MCF 10A (cell line): ENCODE data around the gene LRRC32. TPM values are rescaled to one million over a fixed set of nuclear protein-coding genes. Genes with fewer than 3 reads are reported as not detected.

Experiments
- BruUV-seq: library from RNA; stranded (reverse); fragments of 400-500 nt; replicated peaks from 2 replicates; lab custom pipeline; 2021; lab: Mats Ljungman, UMichigan
- CTCF ChIA-PET: fragments of 300-600 bp; sonication (Branson Sonifier 250); formaldehyde crosslinking; extraction: SDS; loops from one replicate; lab custom pipeline; 2021; ENCODE audit warnings: antibody characterized with exemption, inconsistent platforms; lab: Yijun Ruan, JAX
- POLR2A ChIA-PET: fragments of 300-600, 350-650 bp; sonication (Branson Sonifier 250); formaldehyde crosslinking; extraction: SDS; loops from one replicate; lab custom pipeline; 2020; ENCODE audit warnings: antibody characterized with exemption, inconsistent platforms; lab: Yijun Ruan, JAX
- DNase-seq: peaks from one replicate; pipeline ENCODE4 v3.0.0-alpha.2; 2018; ENCODE audit not compliant: unreplicated experiment
- H3K27ac Mint-ChIP-seq: one replicate; pipeline ENCODE4 v1.8.0; 2022; ENCODE audit warnings: mild to moderate bottlenecking, low read depth, mixed read lengths; ENCODE audit not compliant: unreplicated experiment
- H3K27me3 Mint-ChIP-seq: one replicate; pipeline ENCODE4 v1.8.0; 2022; ENCODE audit warnings: mixed read lengths; ENCODE audit not compliant: insufficient read depth, unreplicated experiment
- H3K36me3 Mint-ChIP-seq: one replicate; pipeline ENCODE4 v1.8.0; 2022; ENCODE audit warnings: mild to moderate bottlenecking, moderate library complexity, mixed read lengths; ENCODE audit not compliant: insufficient read depth, unreplicated experiment
- H3K4me1 Mint-ChIP-seq: one replicate; pipeline ENCODE4 v1.8.0; 2022; ENCODE audit warnings: mixed read lengths; ENCODE audit not compliant: insufficient read depth, unreplicated experiment
- H3K4me3 Mint-ChIP-seq: one replicate; pipeline ENCODE4 v1.8.0; 2022; ENCODE audit warnings: mild to moderate bottlenecking, moderate library complexity, mixed read lengths; ENCODE audit not compliant: unreplicated experiment
- H3K9me3 Mint-ChIP-seq: one replicate; pipeline ENCODE4 v1.8.0; 2022; ENCODE audit warnings: mixed read lengths; ENCODE audit not compliant: unreplicated experiment
- intact Hi-C: fragments of 100-400 bp; cut with micrococcal nuclease; formaldehyde crosslinking; loops from 2 replicates; pipeline ENCODE4 v1.14.1; 2022
- total RNA-seq: library from RNA; stranded (reverse); gene quantifications from 2 replicates; pipeline ENCODE4 v1.2.3, GENCODE V29; 2022
- TF ChIP-seq, protein P1 (sequence below): fragments of 200-600 bp; IDR thresholded peaks from one replicate; pipeline ENCODE4 v1.8.0; 2022; ENCODE audit warnings: antibody characterized with exemption, mild to moderate bottlenecking; ENCODE audit not compliant: unreplicated experiment

Gene LRRC32
- total RNA-seq, 1 experiment from 2014 or later = not detected

DNA sequence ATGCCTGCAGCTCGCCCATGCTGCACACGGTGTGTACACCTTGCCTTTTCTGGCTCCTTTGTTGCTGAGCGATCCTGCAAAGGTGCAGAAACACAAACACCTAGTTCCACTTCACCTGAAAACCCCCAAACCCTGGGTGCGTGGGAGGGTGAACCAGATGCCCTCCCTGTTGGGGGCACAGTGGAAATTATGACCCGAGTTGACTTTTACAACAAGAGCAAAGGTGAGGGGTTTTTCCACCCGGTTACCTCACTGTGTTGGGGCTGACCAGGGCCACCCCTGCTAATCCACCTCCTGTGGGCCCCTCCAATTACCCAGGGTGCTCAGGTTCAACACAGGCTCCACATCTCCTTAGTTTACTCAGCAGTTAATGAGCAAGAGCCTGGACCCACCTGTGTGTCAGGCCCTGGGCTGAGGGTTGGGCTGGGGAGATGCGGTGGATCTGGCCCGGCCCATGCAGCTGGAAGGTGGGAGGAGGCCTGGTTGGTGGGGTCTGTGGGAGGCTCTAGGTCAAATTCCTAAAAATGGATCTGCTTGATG, 42.1 kb downstream of the LRRC32 start:
- BruUV-seq = no TSS peak
- Mint-ChIP-seq H3K27ac (no peak overlapping the region), H3K4me3 (no peak overlapping the region), H3K27me3 (no peaks in the 10 kb centered on the region), H3K9me3 (peaks cover 9% of the 10 kb centered on the region), H3K4me1 (peaks cover 2% of the 10 kb centered on the region), H3K36me3 (no peaks in the 10 kb centered on the region)
- TF ChIP-seq, protein P1, sequence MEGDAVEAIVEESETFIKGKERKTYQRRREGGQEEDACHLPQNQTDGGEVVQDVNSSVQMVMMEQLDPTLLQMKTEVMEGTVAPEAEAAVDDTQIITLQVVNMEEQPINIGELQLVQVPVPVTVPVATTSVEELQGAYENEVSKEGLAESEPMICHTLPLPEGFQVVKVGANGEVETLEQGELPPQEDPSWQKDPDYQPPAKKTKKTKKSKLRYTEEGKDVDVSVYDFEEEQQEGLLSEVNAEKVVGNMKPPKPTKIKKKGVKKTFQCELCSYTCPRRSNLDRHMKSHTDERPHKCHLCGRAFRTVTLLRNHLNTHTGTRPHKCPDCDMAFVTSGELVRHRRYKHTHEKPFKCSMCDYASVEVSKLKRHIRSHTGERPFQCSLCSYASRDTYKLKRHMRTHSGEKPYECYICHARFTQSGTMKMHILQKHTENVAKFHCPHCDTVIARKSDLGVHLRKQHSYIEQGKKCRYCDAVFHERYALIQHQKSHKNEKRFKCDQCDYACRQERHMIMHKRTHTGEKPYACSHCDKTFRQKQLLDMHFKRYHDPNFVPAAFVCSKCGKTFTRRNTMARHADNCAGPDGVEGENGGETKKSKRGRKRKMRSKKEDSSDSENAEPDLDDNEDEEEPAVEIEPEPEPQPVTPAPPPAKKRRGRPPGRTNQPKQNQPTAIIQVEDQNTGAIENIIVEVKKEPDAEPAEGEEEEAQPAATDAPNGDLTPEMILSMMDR = no peak
- ChIA-PET POLR2A (no interaction called here), CTCF (interaction anchor here (0.6 kb wide), 1 partner anchor 109 kb away, joined by 3 read pairs; no protein-coding TSS in a partner anchor)
- no peak for DNase-seq
- intact Hi-C loops = no loop called here

DNA sequence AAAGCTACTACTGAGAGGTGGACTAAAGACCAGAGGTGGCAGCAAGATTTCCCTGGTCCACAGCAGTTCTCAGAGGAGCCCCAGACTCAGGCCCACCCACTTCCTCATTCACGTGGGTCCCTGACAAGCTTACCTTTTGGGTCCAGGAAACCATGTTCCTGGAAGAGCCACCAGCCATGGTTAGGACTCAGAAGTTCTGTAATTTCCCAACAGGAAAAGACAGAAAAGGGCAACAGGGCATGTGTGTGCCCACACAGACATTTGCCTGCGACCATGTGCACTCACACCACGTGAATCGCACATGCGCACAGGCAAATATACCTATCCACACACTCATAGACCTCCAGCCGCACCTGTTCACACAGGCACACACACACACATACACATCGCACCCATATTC, 42.9 kb downstream of the LRRC32 start:
- intact Hi-C loops = no loop called here
- Mint-ChIP-seq H3K4me1 (peaks cover 10% of the 10 kb centered on the region), H3K36me3 (no peaks in the 10 kb centered on the region)

DNA sequence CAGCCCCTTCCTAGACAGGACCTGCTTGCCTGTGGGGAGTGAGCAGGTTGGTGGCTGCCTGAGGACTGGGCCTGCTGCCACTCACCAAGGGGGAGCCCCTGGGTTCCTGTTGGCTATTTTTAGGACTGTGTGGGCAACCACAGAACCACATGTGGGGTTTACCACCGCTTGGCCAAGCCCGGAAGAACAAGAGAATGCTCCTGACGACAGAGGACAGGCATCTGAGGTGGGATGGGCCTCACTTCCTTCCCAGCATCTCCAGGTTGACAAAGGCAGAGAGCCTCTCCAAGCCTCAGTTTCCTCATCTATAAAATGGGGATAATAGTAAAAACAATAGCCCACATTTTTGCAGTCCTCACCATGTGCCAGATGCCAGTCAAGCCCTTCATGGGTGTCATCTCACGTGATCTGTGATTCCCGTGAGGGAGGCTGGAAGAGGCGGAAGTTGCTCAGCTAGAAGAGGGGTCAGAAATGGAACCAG, 43.6 kb downstream of the LRRC32 start:
- CTCF ChIA-PET = interaction anchor here (0.5 to 0.6 kb wide), 2 partner anchors 312 to 822 kb away, joined by 3 to 4 read pairs; no protein-coding TSS in a partner anchor

More for the DNA sequence above, 42.9 kb downstream of the LRRC32 start:
- ChIA-PET CTCF (no interaction called here), POLR2A (no interaction called here)
- TF ChIP-seq, protein P1 = no peak
- BruUV-seq = no TSS peak
- H3K4me3 Mint-ChIP-seq = no peak overlapping the region
- no peaks in the 10 kb centered on the region for H3K27me3 Mint-ChIP-seq
- H3K9me3 Mint-ChIP-seq = peaks cover 9% of the 10 kb centered on the region
- no peak for DNase-seq
- H3K27ac Mint-ChIP-seq = no peak overlapping the region

DNA sequence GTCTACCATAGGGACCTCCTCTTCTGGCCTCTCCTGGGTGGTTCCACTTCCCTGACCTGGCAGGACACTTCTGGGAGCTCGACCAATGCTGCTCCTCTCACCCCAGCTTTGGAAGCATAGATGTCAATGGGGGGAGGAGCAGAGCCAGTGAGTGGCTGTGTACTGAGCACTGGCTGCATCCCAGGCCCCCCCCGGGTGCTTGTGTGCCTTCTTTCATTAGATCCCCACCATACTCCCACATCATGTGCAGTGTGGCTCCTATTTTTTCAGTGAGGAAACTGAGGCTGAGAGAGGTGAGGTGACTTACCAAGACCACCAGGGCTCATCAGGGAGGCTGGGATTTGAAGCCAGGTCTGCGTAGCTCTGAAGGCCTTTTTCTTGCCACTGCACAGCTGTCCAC, 44.3 kb downstream of the LRRC32 start:
- Mint-ChIP-seq H3K9me3 (peaks cover 9% of the 10 kb centered on the region), H3K4me3 (no peak overlapping the region), H3K4me1 (peaks cover 10% of the 10 kb centered on the region), H3K27ac (no peak overlapping the region), H3K27me3 (no peaks in the 10 kb centered on the region), H3K36me3 (no peaks in the 10 kb centered on the region)
- POLR2A ChIA-PET = no interaction called here
- intact Hi-C loops = no loop called here
- TF ChIP-seq, protein P1 = no peak
- DNase-seq = no peak
- no TSS peak for BruUV-seq
- CTCF ChIA-PET = interaction anchor here (0.6 kb wide), 1 partner anchor 311 kb away, joined by 4 read pairs; no protein-coding TSS in a partner anchor

More for the DNA sequence above, 43.6 kb downstream of the LRRC32 start:
- TF ChIP-seq, protein P1 = no peak
- Mint-ChIP-seq H3K4me3 (no peak overlapping the region), H3K9me3 (peaks cover 9% of the 10 kb centered on the region), H3K27me3 (no peaks in the 10 kb centered on the region), H3K27ac (no peak overlapping the region), H3K36me3 (no peaks in the 10 kb centered on the region), H3K4me1 (peaks cover 10% of the 10 kb centered on the region)
- peak; percentile 14 for DNase-seq
- no TSS peak for BruUV-seq
- intact Hi-C loops = no loop called here
- POLR2A ChIA-PET = no interaction called here
